ENCODE results near the gene HS3ST2. TPM values are rescaled to one million over a fixed set of nuclear protein-coding genes. Genes with fewer than 3 reads are reported as not detected.

HS3ST2 gene
- total RNA-seq, 2 donors from 2014 or later = 1.6 to 2.3 TPM

GRCh38 chr16:22928882-22929435 lies 115.0 kb downstream of the HS3ST2 start:
- TF ChIP-seq CTCF (IDR thresholded peaks at IDR 0.05) = no peak
- Histone ChIP-seq H3K36me3 (no peaks in the 10 kb centered on the region), H3K4me1 (no peaks in the 10 kb centered on the region), H3K9me3 (no peaks in the 10 kb centered on the region), H3K27me3 (no peaks in the 10 kb centered on the region), H3K27ac (no peak overlapping the region), H3K4me3 (no peak overlapping the region)
- no peak for DNase-seq (ENCODE audit: low spot score)

- TF ChIP-seq CTCF (IDR thresholded peaks at IDR 0.05) = no peak
- Histone ChIP-seq H3K4me3 (no peak overlapping the region), H3K9me3 (no peaks in the 10 kb centered on the region), H3K4me1 (no peaks in the 10 kb centered on the region), H3K27me3 (no peaks in the 10 kb centered on the region), H3K27ac (no peak overlapping the region), H3K36me3 (no peaks in the 10 kb centered on the region)
- DNase-seq (ENCODE audit: low spot score) = no peak
Observed at GRCh38 chr16:22929461-22929860, 115.5 kb downstream of the HS3ST2 start.

GRCh38 chr16:22932032-22932771 lies 118.2 kb downstream of the HS3ST2 start:
- H3K27me3 ChIP-seq = no peaks in the 10 kb centered on the region
- H3K4me3 ChIP-seq = no peak overlapping the region
- TF ChIP-seq CTCF (IDR thresholded peaks at IDR 0.05) = no peak
- no peak for DNase-seq (ENCODE audit: low spot score)
- H3K27ac ChIP-seq = no peak overlapping the region
- H3K4me1 ChIP-seq = no peaks in the 10 kb centered on the region
- H3K36me3 ChIP-seq = no peaks in the 10 kb centered on the region
- H3K9me3 ChIP-seq = no peaks in the 10 kb centered on the region

GRCh38 chr16:22933173-22933572 lies 119.2 kb downstream of the HS3ST2 start:
- no peak for DNase-seq (ENCODE audit: low spot score)

GRCh38 chr16:22934786-22935185 lies 120.8 kb downstream of the HS3ST2 start:
- Histone ChIP-seq H3K4me1 (no peaks in the 10 kb centered on the region), H3K36me3 (no peaks in the 10 kb centered on the region), H3K27ac (no peak overlapping the region), H3K4me3 (no peak overlapping the region), H3K9me3 (no peaks in the 10 kb centered on the region), H3K27me3 (no peaks in the 10 kb centered on the region)
- no peak for TF ChIP-seq CTCF (IDR thresholded peaks at IDR 0.05)
- no peak for DNase-seq (ENCODE audit: low spot score)

More at GRCh38 chr16:22933173-22933572, 119.2 kb downstream of the HS3ST2 start:
- Histone ChIP-seq H3K27me3 (no peaks in the 10 kb centered on the region), H3K4me3 (no peak overlapping the region), H3K4me1 (no peaks in the 10 kb centered on the region), H3K27ac (no peak overlapping the region), H3K9me3 (no peaks in the 10 kb centered on the region), H3K36me3 (no peaks in the 10 kb centered on the region)
- TF ChIP-seq CTCF (IDR thresholded peaks at IDR 0.05) = no peak

All from right atrium auricular region (tissue), 2 donors.